ENCODE results near the gene DOCK7. TPM values are rescaled to one million over a fixed set of nuclear protein-coding genes. Genes with fewer than 3 reads are reported as not detected.
"Not testable (repeated sequence)": the region's sequence is repeated elsewhere in the genome, so short reads cannot be mapped to it uniquely, and the experiment has no call there.

The DOCK7 gene
- total RNA-seq, 1 donor from 2014 or later = 47.1 TPM

DNA sequence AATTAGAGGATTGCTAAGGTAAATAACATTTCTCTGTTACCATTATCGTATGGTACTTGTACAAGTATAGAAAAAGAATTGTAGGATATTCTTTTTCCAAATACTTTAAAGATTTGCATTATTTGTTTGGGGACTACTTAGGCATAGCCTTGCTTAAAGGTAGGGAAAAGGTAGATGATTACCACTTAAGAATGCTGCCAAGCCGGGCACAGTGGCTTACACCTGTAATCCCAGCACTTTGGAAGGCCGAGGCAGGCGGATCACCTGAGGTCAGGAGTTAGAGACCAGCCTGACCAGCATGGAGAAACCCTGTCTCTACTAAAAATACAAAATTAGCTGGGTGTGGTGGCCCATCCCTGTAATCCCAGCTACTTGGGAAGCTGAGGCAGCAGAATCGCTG is 10.0 kb upstream of the DOCK7 start:
- not testable (repeated sequence) for DNase-seq (ENCODE audit: low spot score)

DNA sequence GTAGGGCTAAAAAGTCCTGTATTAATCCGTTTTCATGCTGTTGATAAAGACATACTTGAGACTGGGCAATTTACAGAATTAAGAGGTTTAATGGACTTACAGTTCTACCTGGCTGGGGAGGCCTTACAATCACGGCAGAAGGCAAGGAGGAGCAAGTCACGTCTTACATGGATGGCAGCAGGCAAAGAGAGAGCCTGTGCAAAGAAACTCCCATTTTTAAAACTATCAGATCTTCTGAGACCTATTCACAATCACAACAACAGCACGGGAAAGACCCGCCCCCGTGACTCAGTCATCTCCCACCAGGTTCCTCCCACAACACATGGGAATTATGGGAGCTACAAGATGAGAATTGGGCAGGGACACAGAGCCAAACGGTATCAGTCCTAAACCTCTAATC is 6.3 kb upstream of the DOCK7 start:
- not testable (repeated sequence) for DNase-seq (ENCODE audit: low spot score)

DNA sequence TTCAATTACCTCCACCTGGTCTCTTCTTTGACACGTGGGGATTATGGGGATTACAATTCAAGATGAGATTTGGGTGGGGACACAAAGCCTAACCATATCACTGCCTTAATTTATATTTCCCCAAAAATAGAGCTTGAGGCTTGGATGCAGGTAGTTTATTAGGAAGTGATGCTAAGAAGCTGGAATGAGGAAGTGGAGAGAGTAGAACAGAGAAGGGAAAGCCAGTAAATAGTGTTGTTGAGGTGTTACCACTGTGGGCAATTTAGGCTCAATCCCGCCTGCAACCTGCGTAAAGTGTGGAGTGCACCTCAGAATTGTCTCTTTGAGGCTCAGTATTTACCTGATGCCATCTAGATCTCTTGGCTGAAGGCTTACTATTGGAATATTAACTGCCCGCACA is 4.9 kb upstream of the DOCK7 start:
- no peak for DNase-seq (ENCODE audit: low spot score)

DNA sequence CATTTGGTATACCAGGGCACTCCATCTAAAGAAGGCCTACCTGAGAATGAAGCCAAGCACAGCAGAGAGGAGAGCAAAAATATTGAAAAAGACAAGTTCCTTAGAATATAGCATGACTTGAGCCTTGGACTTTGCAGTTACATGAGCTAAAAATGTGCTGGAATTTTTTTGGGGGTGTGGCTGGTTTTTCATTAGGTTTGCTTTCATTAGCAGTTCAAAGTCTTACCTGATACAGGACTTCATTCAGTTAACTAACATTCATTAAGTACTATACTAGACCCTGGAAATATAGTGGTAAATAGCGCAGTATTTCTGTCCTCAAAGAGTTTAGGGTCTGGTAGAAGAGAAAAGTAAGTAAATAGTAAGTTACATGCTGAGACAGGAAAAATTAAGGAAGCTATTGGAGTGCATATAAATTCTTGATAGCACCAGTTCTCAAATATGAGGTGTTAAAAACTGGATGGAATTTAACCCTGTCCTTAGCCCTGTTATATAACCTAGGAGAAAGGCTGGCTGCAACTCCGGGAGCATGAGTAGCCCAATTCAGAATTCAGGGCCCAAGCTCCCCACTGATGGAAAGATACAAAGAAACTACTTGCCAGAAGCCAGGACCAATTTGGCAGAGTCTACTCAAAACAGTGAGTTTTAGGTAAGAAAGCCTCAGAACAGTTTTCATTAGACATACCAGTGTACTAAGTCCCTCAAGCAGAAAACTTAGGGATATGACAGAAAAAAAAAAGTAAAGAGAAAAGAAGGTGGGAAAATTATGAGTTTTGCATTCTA is 3.1 kb upstream of the DOCK7 start:
- DNase-seq (ENCODE audit: low spot score) = no peak

DNA sequence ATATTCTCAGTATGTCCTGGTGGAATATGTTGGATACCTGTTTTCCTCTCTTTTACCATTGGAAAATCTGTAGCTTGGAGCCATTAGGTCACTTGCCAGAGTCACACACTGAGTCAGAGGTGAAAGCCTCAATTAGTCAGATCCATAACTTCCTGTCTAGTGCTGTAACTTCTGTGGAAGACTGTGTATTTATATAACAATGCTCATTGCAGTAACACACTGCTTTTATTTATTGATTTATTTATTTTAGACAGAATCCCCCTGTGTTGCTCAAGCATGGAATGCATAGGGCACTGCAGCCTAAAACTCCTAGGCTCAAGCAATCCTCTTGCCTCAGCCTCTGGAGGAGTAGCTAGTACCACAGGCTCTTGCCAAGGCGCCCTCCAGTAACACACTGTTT is 1.3 kb upstream of the DOCK7 start:
- DNase-seq (ENCODE audit: low spot score) = no peak

DNA sequence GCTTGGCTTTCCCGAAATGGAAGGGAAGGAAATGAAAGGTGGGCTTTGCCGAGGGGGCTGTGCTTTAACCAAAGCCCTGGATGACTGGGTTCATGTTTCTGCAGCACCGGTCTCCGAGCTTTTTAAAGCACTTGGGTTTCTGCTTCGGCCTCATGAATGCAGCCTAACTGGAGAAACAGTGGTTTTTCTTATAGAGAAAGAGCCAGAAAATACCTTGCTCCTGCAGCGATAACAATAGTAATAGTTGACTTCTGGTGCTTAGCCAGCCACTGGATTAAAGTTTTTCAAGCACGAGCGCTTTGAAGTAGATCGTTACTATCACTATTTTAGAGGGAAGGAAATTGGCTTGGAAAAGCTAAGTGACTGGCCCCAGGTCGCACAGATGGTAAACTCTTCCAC is 500 bp upstream of the DOCK7 start:
- DNase-seq (ENCODE audit: low spot score) = no peak

DNA sequence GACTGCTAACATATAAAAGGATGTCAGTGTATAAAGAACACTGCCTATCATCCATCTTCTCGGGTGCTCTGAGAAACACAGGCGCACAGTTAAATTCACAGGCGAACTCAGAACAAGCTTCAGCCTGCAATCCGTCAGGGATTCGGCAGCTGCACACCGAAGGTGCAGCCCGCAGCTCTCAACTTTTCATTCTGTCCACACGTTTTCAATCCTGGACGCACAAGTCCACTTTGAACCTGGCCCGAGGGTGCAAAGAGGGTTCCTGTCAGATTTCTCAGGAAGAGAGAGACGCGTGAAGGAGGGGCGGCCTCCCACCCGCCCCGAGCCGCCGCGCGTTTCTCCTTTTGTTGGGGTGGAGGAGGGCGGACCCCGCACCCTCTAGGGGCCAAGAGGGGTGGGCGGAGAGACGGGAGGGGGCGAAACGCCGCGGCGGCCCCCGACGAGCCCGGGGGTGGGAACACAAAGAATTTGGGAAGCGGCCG is 724 bp downstream of the DOCK7 start:
- no peak for DNase-seq (ENCODE audit: low spot score)

DNA sequence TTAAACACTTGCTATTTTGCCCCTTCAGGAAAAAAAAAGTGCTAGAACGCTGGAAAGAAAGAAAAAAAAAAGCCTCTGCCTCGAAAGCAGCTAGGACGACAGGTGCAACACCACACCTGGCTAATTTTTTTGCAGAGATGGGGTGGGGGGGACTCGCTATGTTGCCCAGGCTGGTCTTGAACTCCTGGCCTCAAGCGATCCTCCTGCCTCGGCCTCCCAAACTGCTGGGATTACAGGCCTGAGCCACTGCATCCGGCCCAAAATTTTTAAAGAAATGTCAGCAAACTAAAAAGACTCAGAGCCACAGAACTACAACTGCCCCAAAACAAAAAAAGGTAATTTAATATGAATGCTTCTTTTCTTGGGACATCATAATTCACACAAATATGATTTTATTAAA is 1.4 kb downstream of the DOCK7 start:
- no peak for DNase-seq (ENCODE audit: low spot score)

DNA sequence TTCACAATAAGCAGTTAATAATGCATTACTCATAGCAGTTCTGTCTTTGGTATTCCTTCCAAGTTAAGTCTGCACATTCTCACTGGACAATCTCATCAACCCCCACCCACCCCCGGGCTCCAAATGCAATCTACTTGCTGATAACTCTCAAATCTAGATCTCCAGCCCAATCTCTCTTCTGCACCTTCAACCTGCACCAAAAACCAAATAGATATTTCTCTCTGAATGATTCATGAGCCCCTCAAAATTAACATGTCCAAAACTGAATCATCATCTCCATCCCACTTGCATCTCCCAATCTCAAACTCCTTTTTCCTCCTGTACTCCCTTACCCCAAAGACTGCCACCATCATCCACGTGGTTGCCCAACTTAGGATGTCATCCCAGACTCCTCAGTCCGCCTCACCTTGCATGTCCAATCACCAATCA is 2.7 kb downstream of the DOCK7 start:
- no peak for DNase-seq (ENCODE audit: low spot score)

DNA sequence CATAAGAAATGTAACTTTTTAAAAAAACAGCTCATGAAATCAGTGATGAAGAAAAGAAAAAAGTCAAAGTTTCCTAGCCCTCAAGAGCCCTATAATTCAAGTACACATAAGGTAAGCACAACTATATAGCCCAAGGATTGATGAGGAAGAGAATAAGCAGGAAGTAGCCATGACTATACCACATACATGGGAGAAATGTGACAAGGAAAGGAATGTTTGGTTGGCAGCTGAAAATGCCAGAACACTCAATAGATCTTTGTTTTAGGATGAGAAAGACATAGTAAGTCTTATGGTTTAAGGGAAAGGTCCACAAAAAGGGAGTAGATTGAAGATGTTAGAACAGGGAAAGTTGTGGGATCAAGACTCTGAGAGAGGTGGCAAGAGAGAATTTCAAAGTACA is 5.7 kb downstream of the DOCK7 start:
- DNase-seq (ENCODE audit: low spot score) = no peak

DNA sequence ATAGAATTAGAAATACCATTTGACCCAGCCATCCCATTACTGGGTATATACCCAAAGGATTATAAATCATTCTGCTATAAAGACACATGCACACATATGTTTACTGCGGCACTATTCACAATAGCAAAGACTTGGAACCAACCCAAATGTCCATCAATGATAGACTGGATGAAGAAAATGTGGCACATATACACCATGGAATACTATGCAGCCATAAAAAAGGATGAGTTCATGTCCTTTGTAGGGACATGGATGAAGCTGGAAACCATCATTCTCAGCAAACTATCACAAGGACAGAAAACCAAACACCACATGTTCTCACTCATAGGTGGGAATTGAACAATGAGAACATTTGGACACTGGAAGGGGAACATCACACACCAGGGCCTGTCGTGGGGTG is 7.2 kb downstream of the DOCK7 start:
- not testable (repeated sequence) for DNase-seq (ENCODE audit: low spot score)

DNA sequence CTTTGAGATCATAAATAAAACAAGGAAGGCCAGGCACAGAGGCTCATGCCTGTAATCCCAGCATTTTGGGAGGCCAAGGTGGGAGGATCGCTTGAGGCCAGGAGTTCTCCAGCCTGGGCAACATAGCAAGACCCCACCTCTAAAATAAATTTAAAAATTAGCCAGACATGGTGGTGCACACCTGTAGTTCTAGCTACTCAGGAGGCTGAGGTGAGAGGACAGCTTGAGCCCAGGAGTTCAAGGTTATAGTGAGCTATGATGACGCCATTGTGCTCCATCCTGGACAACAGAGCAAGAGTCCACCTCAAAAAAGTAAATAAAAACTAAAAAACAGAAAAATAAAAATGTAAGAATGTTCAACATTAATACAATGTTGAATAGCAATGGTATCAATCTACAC is 10.4 kb downstream of the DOCK7 start:
- not testable (repeated sequence) for DNase-seq (ENCODE audit: low spot score)

DNA sequence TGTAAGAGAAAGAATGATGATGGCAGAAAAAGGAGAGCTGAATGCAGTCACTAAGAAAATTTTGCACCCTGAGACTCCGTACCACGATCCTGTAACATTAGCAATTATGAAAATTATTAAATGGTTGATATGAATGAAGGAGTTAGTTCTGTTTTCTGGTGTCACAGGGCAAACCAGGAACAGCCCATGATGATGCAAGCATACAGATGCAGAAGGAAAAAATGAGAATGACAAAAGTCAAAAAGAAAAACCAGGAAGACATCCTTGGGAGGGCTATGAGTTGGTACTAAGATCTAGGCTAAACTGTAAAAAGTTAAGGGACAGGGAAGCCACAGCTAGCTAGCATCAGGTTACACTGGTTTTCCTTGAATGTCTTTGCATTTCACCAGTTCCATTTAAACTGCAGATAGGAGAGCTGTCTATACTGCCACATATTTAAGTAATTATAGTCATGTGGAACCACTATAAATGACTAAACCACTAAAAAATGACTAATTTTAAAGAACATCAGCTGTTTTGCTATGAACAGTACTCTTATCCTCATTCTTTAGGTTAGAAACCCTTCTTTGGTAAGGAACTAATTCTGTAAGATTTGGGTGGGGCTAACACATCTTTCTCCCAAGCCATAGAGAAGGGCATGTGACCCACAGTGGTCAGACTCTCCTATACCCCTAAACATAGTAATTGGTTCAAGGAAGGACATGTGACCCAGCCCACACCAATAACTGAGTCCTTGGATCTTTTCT is 11.4 kb downstream of the DOCK7 start:
- no peak for DNase-seq (ENCODE audit: low spot score)

DNA sequence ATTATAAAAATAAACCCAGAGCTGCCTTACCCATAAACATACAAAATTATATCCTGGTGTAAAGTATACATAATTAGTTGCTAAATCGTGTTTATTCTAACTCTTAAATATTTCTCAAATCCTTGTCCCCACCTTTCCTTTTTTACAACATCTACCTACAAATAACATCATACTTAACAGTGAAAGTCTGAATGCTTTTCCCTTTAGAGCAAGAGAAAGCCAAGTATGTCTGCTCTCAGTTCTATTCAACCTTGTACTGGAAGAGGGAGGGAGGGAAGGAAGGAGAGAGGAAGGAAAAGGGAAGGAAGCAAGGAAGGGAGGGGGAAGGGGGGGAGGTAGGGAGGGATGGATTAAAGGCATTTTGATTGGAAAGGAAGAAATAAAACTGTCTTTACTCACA is 14.6 kb downstream of the DOCK7 start:
- DNase-seq (ENCODE audit: low spot score) = no peak

DNA sequence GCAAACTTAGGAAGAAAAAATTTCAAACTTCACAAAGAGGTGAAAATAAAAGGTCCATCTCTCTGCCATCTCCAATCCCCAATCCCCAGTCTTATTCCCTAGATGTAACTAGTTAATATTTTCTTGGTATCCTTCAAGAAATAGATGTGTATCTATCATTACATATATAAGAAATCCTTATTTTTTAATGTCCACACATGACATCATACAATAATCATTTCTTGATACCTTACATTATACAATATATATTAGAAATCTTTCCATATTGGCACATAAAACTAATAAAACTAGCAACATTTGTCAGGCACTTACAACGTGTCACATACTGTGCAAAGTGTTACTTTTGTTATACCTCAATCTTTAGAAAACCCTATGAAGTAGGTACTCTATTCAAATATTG is 16.2 kb downstream of the DOCK7 start:
- no peak for DNase-seq (ENCODE audit: low spot score)

DNA sequence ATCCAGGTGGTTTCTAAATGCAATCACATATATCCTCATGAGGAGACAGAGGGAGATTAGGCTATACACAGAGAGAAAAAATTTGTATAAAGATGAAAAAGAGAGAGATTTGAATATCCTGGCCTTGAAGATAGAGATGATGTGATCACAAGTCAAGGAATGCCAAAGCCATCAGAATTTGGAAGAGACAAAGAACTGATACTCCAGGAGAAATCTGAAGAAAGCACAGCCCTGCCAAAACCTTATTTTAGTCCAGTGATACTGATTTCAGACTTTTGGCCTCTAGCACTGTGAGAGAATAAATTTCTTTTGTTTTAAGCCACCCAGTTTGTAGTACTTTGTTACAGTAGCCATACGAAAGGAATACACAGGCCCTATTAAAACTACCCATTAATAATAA is 33.4 kb downstream of the DOCK7 start:
- DNase-seq (ENCODE audit: low spot score) = no peak

DNA sequence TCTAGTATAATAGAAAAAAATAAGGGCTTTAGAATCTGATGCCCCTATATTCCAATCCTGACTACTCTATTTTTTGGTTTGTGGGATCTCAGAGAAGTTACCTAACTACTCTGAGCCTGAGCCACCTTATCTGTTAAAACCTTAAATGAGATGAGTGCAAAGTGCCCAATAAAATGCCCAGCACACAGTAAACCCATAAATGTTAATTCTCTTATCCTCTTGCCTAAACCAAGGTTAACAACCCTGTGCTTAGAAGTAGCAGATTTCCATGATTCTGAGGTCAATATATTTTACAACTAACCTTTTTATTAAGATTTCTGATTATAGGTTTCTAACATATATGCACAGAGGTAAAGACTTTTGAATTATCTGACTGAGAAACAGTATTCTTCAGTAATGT is 35.8 kb downstream of the DOCK7 start:
- DNase-seq (ENCODE audit: low spot score) = no peak

DNA sequence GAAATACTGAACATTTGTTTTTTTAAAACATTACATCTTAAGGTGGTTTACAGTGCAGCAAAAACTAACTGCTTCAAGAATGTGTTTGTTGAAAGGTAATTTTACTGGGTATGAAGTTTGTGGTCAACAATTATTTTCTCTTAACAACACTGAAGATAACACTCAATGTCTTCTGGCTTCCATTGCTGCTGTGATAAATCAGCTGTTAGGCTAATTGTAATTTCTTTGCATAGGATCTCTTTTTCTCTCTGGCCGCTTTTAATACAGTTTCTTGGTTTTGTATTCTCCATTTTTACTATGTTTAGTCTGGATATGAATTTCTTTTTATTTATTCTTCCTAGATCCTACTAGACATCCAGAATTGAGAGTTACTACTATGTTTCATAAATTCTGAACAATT is 44.9 kb downstream of the DOCK7 start:
- no peak for DNase-seq (ENCODE audit: low spot score)

DNA sequence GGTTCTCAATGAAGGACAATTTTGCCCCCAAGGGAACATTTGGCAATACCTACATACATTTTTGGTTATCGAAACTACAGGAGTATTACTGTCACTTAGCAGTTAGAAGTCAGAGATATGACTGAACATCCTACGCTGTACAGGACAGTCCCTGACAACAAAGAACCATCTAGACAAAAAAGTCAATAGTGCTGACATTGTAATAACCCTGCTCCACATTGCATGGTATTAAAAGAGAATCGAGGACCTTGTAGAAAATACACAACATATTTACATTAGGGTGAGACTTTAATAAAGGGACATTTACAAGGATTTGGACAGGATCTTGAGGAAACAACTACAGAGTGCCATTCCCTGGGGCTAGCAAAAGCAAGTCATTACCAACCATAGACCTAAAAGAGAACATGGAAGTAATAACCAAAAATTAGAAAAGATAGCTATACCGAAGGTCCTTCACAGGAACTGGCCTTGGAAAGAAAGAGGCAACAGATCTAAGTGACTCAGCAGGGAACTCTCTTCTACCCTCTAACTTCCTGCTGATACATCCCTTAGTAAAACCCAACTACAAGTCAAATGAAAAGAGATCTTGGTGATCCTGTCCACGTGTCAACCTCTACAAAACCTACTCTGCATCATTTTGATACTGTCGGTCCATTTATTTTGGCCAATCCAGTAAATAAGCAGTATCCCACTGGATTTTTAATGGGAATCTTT is 50.6 kb downstream of the DOCK7 start:
- no peak for DNase-seq (ENCODE audit: low spot score)

DNA sequence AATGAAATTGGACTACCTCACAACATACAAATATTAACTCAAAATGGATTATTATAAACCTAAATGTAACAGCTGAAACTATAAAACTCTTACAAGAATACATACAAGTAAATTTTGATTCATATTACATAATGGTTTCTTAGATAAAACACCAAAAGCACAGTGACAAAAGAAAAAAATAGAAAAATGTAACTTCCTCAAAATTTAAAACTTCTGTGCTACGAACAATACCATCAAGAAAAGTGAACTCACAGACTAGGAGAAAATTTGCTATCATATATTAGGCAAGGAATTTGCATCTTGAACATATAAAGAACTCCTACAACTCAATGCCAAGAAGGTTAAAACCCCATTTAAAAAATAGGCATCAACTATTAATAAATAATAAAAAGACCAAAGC is 59.7 kb downstream of the DOCK7 start:
- no peak for DNase-seq (ENCODE audit: low spot score)

DNA sequence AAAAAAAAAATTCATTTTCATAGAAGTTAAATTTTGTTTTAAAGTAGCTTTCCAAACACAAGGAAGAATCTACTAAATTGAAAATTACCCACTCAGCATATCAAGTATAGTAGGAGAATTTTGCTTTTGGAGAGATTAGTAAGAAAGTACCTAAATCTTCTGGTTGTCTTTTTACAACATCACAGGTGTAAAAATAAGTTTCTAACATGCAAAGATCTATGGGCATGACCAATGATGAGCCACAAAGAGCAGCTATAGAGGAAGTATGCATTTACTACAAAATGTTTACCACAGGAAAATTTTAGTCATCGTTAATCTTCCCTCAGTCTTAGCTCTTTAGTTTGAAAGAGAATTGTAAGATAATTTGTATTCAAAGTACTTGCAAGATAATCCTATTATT is 62.8 kb downstream of the DOCK7 start:
- no peak for DNase-seq (ENCODE audit: low spot score)

DNA sequence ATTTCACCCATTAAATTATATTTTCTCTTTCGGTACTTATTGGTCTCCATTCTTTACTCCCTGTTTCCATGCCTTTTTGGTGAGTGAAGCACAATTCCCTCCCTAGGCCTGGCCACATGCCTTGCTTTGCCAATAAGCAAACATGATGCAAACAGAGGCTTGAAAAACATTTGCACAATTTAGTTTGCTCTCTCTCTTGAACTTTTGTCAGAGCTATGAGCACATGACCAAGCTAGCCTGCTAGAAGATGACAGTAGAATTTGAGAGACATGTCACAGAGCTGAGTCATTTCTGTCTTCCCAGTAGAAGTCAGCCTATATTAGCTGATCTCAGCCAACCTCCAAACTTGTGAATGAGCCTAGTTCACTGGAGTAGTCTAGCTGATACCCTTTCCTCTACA is 66.3 kb downstream of the DOCK7 start:
- DNase-seq (ENCODE audit: low spot score) = no peak
